ENCODE results near the gene CCDC57. TPM values are rescaled to one million over a fixed set of nuclear protein-coding genes. Genes with fewer than 3 reads are reported as not detected.
"Not testable (repeated sequence)": the region's sequence is repeated elsewhere in the genome, so short reads cannot be mapped to it uniquely, and the experiment has no call there.

Gene CCDC57
- 10 to 100 TPM; 33.4 to 79.9 (median 43.5) TPM for polyA plus RNA-seq (ENCODE audit: insufficient read length in 4 of 4)

GRCh38 chr17:82212331-82213250 lies at the start of gene CCDC57:
TSS of gene CCDC57 (minus strand) at chr17:82212842. CDS start at chr17:82201944, 10,898 bp downstream.
- no peak for DNase-seq (ENCODE audit: low read depth in 4 of 4, low spot score in 3 of 4)

- no peak for DNase-seq (ENCODE audit: low read depth in 4 of 4, low spot score in 3 of 4)
Observed at GRCh38 chr17:82262344-82262743, 49.7 kb upstream of the CCDC57 start.

- DNase-seq (ENCODE audit: low read depth in 4 of 4, low spot score in 3 of 4) = not testable (repeated sequence)
Observed at GRCh38 chr17:82259972-82260961, 47.6 kb upstream of the CCDC57 start.

GRCh38 chr17:82258555-82258954 lies 45.9 kb upstream of the CCDC57 start:
- no peak for DNase-seq (ENCODE audit: low read depth in 4 of 4, low spot score in 3 of 4)

- no peak for DNase-seq (ENCODE audit: low read depth in 4 of 4, low spot score in 3 of 4)
Observed at GRCh38 chr17:82257473-82257872, 44.8 kb upstream of the CCDC57 start.

GRCh38 chr17:82256242-82256885 lies 43.7 kb upstream of the CCDC57 start:
- DNase-seq (ENCODE audit: low read depth in 4 of 4, low spot score in 3 of 4) = no peak

- DNase-seq (ENCODE audit: low read depth in 4 of 4, low spot score in 3 of 4) = no peak
Observed at GRCh38 chr17:82255402-82255972, 42.8 kb upstream of the CCDC57 start.

- not testable (repeated sequence) for DNase-seq (ENCODE audit: low read depth in 4 of 4, low spot score in 3 of 4)
Observed at GRCh38 chr17:82254746-82255145, 42.1 kb upstream of the CCDC57 start.

GRCh38 chr17:82254096-82254495 lies 41.5 kb upstream of the CCDC57 start:
- not testable (repeated sequence) for DNase-seq (ENCODE audit: low read depth in 4 of 4, low spot score in 3 of 4)

- no peak for DNase-seq (ENCODE audit: low read depth in 4 of 4, low spot score in 3 of 4)
Observed at GRCh38 chr17:82253179-82253544, 40.5 kb upstream of the CCDC57 start.

GRCh38 chr17:82252511-82253178 lies 40.0 kb upstream of the CCDC57 start:
- DNase-seq (ENCODE audit: low read depth in 4 of 4, low spot score in 3 of 4) = no peak

GRCh38 chr17:82250868-82251500 lies 38.3 kb upstream of the CCDC57 start:
- no peak for DNase-seq (ENCODE audit: low read depth in 4 of 4, low spot score in 3 of 4)

GRCh38 chr17:82249896-82250581 lies 37.4 kb upstream of the CCDC57 start:
- no peak for DNase-seq (ENCODE audit: low read depth in 4 of 4, low spot score in 3 of 4)

GRCh38 chr17:82248815-82249674 lies 36.4 kb upstream of the CCDC57 start:
- no peak for DNase-seq (ENCODE audit: low read depth in 4 of 4, low spot score in 3 of 4)

GRCh38 chr17:82247856-82248671 lies 35.4 kb upstream of the CCDC57 start:
- no peak for DNase-seq (ENCODE audit: low read depth in 4 of 4, low spot score in 3 of 4)

GRCh38 chr17:82247182-82247823 lies 34.7 kb upstream of the CCDC57 start:
- DNase-seq (ENCODE audit: low read depth in 4 of 4, low spot score in 3 of 4) = no peak

Measured in left renal pelvis (tissue), 4 donors.